Epithelial cell of esophagus (primary cell): ENCODE data around the gene CRIM1.
A peak's percentile ranks its signal among the peaks of the same experiment; 100 is the strongest.

ENCODE experiments used
- DNase-seq: peaks from one replicate; pipeline ENCODE4 v3.0.0; 2010; ENCODE audit warnings: low read depth
- H3K4me3 ChIP-seq: 2 replicates; pipeline ENCODE4 v1.5.1; 2011; ENCODE audit warnings: mild to moderate bottlenecking, low read length, control low read depth
- CTCF ChIP-seq: IDR thresholded peaks from 2 replicates; pipeline ENCODE4 v1.5.1; 2011; ENCODE audit warnings: low read depth, mild to moderate bottlenecking, low read length, control low read depth, inconsistent platforms; ENCODE audit not compliant: insufficient read depth; ENCODE audit errors: missing control alignments

The CRIM1 gene

GRCh38 chr2:36573165-36573564, 217.6 kb downstream of the CRIM1 start:
- no peak overlapping the region for H3K4me3 ChIP-seq
- TF ChIP-seq CTCF = no peak
- DNase-seq = no peak

GRCh38 chr2:36574560-36574959, 219.0 kb downstream of the CRIM1 start:
- no peak overlapping the region for H3K4me3 ChIP-seq
- TF ChIP-seq CTCF = no peak
- DNase-seq = no peak

GRCh38 chr2:36577884-36578283, 222.3 kb downstream of the CRIM1 start:
- TF ChIP-seq CTCF = no peak
- DNase-seq = no peak

GRCh38 chr2:36578343-36579296, 223.0 kb downstream of the CRIM1 start:
- H3K4me3 ChIP-seq = no peak overlapping the region
- no peak for TF ChIP-seq CTCF
- peak; percentile 80 for DNase-seq

More at GRCh38 chr2:36577884-36578283, 222.3 kb downstream of the CRIM1 start:
- H3K4me3 ChIP-seq = no peak overlapping the region

GRCh38 chr2:36579297-36579664, 223.7 kb downstream of the CRIM1 start:
- DNase-seq = no peak
- H3K4me3 ChIP-seq = no peak overlapping the region
- no peak for TF ChIP-seq CTCF

- TF ChIP-seq CTCF = no peak
- no peak for DNase-seq
- H3K4me3 ChIP-seq = no peak overlapping the region
Observed at GRCh38 chr2:36582538-36582937, 227.0 kb downstream of the CRIM1 start.

- no peak overlapping the region for H3K4me3 ChIP-seq
- DNase-seq = no peak
- no peak for TF ChIP-seq CTCF
Observed at GRCh38 chr2:36582951-36583350, 227.4 kb downstream of the CRIM1 start.
